GM21786 (cell line): ENCODE data around the gene GPM6B.

Source experiments
- ATAC-seq: cut with Tn5 transposase; IDR thresholded peaks from one replicate; pipeline ENCODE4 v1.9.1; 2021; ENCODE audit not compliant: unreplicated experiment

GPM6B gene

DNA sequence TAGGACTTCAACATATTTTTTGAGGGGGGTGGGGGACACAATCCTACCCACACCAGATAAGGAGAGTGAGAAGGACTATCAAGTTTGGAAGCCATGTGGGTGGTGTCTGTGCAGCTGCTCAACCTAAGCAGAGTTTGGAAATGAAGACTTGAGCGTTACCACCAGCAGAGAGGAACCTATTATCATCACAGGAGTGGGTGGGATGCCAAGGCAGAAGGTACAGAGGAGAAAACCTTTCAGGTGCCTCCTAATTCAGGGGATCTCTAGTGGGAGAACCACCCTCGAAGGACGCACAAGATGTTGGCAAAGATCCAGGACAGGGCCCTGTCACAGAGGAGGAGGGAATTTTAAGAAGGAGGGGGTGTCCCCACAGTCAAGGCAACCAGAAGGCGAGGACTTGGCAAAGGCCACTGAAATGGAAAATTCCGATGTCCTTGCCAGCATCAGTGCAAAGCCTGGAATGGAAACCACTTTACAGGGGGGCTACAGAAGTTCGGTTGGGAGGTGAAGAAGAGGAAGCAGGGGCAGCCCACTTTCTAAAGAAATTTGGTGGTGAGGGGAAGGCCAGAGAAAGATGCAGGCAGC, 8.4 kb upstream of the GPM6B start:
- ATAC-seq: no peak

GRCh38 chrX:13824746-13825145, 7.9 kb upstream of the GPM6B start:
- no peak for ATAC-seq

- ATAC-seq: no peak
These were observed 4.8 kb upstream of the GPM6B start for GRCh38 chrX:13821738-13822137.

DNA sequence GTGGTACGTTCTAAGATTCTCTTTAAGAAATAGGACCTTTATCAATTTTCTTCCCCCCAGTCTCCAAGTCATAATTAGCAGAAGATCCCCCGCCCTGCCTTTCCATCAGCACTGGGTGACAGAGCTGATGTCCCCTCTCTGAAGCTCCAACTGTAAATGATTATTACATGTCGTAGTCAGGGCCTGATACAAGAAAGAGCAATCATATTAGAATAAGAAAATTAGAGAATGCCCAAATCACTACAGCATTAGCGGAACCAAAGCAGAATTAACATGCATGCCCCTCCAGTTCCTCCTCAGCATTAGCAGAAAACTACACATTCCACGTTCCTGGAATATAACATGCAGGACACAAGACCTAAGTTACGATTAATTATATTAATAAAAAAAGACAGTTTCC, 717 bp downstream of the GPM6B start:
- ATAC-seq: no peak

DNA sequence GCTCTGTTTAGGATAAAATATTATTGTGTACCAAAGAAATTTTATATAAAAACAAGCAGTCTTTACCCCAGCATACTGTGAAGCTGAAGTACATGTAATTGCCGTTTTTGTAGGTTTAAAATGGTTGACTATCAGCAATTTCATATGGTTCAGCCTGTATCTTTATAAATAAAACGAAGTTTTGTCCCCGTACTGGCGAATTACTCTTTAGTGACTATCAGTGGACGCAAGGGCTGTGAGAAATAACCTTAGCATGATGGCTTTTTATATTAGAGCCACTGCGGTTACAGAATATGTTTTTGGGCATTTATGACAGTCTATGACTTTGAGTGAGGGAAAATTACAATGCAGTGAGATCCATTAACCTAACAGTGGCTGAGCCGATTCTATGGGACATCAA, 1.2 kb downstream of the GPM6B start:
- no peak for ATAC-seq

GRCh38 chrX:13808865-13809264, 8.0 kb downstream of the GPM6B start:
- no peak for ATAC-seq

DNA sequence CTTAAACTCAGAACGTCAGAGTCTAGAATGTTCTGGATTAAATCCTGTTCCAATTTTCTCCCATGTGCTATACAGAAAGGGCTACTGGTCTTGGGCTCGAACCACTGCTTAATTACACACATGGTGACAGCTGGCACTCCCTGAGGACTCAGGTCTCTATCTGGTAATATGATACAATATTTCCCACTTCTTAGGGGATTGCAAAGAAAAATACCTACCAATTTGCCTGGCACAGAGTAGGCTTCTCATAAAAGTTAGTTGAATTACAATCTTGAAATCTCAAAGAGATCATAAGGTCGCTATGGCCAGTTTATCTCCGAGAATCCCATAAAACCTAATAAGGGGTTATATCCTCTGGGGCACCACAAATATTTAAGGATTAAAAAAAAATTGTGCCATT, 8.6 kb downstream of the GPM6B start:
- no peak for ATAC-seq

DNA sequence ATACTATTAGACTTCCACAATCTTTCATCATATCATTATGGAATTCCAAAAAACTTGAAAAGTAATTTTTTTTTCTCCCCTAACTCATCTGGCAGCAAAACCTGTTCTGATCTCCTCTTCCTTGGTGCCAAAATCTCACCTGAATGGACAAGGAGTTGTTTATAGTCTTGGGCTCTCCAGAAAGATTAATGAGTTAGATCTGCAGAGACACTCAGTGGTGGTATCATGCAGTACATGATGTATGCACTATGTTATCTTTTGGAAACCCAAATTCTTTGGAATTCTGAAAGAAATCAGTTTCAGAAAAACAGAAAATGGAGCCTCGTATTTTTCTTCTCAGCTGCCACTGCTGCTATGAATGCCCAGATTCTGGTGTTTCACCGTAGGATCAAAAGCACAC, 11.7 kb downstream of the GPM6B start:
- no peak for ATAC-seq

DNA sequence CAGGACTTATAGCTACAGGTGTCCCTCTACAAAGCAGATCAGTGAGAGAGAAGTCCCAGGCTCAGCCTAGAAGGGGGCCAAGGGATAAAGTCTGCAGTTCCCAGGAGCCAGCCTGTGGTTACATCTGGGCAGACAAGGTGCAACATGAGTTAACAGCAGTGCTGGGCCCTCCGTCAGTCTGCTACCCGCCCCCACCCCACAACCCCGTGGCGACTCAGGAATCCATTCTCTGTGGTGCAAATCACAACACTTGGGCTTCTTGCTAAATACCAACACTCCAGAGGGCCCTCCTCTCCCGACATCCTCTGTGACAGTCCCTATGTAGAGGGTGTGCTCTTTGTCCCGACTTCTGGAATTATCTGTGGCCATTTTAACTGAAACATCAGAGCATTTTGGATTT, 13.8 kb downstream of the GPM6B start:
- ATAC-seq: no peak

DNA sequence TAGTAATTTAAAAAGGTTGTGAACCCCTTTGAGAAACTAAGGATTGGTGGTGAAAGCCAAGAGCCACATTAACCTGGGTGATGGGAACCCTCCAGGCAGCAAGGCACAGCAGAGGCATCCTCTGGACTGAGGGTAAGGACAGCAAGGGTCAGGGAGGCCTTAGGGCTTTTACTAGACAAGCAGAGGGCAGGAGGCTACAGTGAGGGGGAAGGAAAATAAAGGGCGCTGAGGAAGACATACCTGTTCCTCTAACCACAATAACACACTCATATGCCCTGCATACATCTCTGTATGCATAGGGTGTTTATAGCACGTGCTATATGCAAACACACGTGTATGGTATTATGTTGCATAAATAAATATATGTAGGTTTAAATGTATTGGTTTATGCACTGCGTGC, 18.7 kb downstream of the GPM6B start:
- ATAC-seq: no peak

DNA sequence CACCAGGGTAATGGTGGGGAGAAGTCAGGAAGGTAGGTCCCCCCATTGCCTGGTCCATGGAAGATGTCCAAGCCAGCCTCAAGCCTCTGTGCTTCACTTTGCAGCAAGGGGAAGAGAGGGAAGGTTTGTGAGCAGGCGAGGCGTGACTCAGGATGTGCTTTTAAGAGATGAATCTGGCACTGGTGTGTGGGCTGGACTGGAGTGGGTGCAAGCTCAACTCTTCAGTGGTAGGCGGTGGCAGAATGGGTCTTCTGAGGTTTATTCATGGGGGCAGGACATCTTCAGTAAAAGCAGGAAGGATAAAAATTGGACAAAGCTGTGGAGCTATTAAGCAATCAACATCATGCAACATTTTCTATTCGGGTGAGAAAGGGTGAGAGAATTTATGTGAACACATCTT, 19.4 kb downstream of the GPM6B start:
- ATAC-seq: no peak

DNA sequence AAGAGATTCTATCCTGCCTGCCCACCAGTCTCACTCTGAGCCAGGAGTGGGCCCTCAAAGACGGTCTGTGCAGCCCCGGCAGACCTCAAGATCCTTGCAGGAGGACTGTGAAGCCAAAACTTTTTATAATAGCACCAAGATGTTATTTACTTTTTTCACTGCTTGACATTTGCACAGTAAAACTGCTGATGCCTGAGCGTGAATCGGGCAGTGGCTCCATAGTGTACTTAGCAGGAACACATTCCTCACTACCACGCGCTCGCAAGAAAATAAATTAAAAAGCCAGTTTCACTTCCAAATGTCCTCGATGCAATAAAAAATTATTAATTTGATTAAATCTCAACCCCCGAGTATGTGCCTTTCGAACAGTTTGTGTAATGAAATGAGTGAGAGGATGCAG, 22.5 kb downstream of the GPM6B start:
- no peak for ATAC-seq

GRCh38 chrX:13793897-13794296, 23.0 kb downstream of the GPM6B start:
- ATAC-seq: no peak

DNA sequence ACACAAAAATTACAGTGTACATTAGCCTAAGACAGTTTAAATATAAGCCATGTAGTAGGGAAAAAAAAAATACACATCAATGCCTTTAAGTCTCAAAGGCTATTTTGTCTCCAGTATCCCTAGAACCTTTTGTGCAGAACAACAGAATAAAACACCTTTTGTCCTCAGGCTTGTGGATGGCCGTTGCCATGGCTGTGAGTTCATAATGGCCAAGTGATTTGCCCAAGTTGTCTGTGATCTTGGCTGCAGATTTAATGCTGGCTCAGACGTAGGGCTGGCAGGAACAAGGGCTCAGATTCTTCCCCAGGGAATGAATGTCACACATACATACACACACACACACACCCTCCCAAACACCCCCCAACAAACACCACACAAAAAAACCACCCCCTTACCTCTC, 25.3 kb downstream of the GPM6B start:
- no peak for ATAC-seq

DNA sequence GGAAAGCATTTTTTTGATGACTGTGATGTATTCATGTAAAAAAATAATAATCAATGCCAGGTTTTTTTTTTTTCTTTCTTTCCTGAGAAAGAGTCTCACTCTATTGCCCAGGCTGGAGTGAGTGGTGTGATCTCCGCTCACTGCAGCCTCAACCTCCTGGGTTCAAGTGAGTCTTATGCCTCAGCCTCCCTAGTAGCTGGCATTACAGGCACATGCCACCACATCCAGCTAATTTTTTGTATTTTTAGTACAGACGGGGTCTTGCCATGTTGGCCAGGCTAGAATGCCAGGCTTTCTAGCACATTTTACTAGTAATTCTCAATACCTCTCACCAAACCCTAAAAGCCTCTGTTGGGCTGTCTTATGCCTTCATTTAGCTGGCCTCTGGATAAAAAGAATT, 25.7 kb downstream of the GPM6B start:
- no peak for ATAC-seq

GRCh38 chrX:13790206-13791131, 26.4 kb downstream of the GPM6B start:
- ATAC-seq: no peak

DNA sequence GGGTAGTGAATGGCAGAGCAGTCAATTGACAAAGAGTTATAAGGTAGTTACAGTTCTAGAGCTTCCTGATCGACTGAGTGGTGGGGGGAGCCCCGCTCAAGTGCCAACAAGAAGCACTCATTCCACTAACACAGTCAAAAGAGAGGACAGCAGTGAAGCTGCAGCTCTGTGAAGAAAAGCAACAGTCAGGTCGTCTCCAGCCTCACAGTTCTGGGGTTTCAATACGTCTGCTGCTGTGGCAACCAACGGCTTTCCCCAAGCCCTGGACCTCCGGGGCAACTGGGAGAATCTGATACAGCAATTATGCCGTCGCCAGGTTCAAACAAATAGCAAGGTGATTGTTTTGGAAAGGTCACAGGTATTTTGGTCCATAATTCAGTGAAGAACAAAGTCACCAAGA, 30.8 kb downstream of the GPM6B start:
- ATAC-seq: no peak

DNA sequence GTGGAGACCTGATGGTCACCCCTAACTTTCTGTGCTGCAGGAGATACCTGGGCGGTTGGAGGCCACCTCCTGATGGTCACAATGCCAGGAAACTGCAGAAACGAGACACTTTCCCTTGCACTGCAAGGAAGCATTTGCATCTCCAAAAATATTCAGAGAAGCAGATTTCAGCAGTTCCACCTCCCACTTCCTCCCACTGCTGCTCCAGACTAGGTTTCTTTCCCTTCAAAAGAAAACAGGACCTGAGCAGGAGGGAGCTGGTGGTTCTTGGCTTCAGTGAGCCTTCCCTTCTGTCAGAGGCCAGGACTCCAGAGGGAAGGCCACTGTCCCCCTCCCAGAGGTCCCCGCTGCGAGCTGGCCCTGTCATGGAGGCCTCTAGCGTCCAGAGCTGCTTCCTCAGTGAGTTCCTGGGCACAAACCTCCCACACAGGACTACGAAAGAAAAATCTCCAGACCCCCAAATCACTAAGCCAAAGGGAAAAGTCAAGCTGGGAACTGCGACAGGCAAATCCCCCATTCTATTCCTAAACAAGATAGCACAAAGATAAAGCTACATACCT, 35.9 kb downstream of the GPM6B start:
- no peak for ATAC-seq

GRCh38 chrX:13778916-13779315, 38.0 kb downstream of the GPM6B start:
- ATAC-seq: no peak

DNA sequence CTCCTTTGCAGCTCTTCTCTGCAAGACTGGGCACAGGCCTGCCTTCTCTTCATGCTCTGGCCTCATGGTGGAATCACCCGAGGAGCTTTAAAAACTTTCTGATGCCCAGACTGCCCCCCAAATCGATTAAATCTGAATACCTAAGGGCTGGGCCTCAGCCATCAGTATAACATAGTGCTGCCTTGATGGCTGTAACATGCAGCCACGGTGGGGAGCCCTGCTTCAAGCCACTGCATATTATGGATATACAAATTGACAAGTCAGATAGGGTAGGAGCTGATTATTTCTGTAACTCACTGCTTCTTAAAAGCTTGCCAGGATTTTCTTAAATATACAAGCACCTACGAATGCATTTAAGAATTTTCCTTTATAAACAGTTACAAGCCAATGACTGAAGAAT, 40.5 kb downstream of the GPM6B start:
- no peak for ATAC-seq

DNA sequence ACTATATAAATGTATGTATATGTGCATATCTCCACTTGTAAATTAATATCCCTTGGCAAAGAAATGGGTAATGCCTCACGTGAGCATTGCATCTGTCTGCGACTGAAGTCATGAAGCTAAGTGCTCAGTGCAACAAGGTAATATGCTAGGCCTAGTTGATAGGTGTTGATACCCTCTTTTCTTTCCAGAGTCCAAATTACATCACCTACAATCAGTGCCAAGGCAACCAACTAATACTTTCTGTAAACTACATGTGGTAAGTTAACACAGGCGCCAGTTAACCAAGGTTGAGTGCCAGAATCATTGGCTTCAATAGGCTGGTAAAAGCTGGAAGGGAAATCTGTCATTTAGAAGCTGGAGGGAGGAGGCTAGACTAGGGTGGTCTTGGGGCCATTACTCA, 41.1 kb downstream of the GPM6B start:
- no peak for ATAC-seq

GRCh38 chrX:13774696-13775095, 42.2 kb downstream of the GPM6B start:
- no peak for ATAC-seq
